H1 (cell line): ENCODE results near the gene MAPT. TPM values are rescaled to one million over a fixed set of nuclear protein-coding genes. Genes with fewer than 3 reads are reported as not detected.

Source experiments
- CTCF ChIA-PET: fragments of 300-600 bp; sonication (Branson Sonifier 250); formaldehyde crosslinking; loops from one replicate; lab custom pipeline; 2021; ENCODE audit not compliant: partially characterized antibody; lab: Charles Lee
- POLR2A ChIA-PET: fragments of 300-600 bp; sonication (Branson Sonifier 250); formaldehyde crosslinking; loops from one replicate; lab custom pipeline; 2021; ENCODE audit warnings: inconsistent platforms; ENCODE audit not compliant: partially characterized antibody; lab: Charles Lee
- DNase-seq, 2 experiments: peaks; one replicate each; pipeline versions ENCODE4 v3.0.0 to v3.0.0-alpha.2; 2010 to 2022; ENCODE audit warnings: low spot score in 2 of 2, low read depth in 1 of 2, mixed read lengths in 1 of 2
- FAIRE-seq: peaks from 2 replicates; lab custom pipeline; 2011; peaks lifted over from hg19 to GRCh38; lab: Jason Lieb, UNC
- H2AFZ ChIP-seq: 2 replicates; pipeline ENCODE4 v1.8.1; 2012; ENCODE audit warnings: low read length, inconsistent platforms
- H2AK5ac ChIP-seq: 2 replicates; pipeline ENCODE4 v1.6.1; 2013; ENCODE audit warnings: low read depth, low read length
- H2BK120ac ChIP-seq: replicated peaks from 2 replicates; pipeline ENCODE3; 2013; ENCODE audit warnings: low read depth, low read length, inconsistent platforms
- H2BK12ac ChIP-seq: 2 replicates; pipeline ENCODE4 v1.6.1; 2013; ENCODE audit warnings: low read depth, low read length
- H2BK15ac ChIP-seq: 2 replicates; pipeline ENCODE4 v1.6.1; 2013; ENCODE audit warnings: low read length
- H2BK20ac ChIP-seq: 2 replicates; pipeline ENCODE4 v1.6.1; 2013; ENCODE audit warnings: low read length
- H2BK5ac ChIP-seq: 2 replicates; pipeline ENCODE4 v1.6.1; 2013; ENCODE audit warnings: low read depth, low read length
- H3K14ac ChIP-seq: 2 replicates; pipeline ENCODE4 v1.6.1; 2013; ENCODE audit warnings: inconsistent platforms; ENCODE audit not compliant: insufficient read length
- H3K18ac ChIP-seq: 2 replicates; pipeline ENCODE4 v1.6.1; 2013; ENCODE audit warnings: low read length; ENCODE audit errors: extremely low read depth
- H3K23ac ChIP-seq: 2 replicates; pipeline ENCODE4 v1.6.1; 2013; ENCODE audit warnings: inconsistent platforms; ENCODE audit not compliant: insufficient read length
- H3K23me2 ChIP-seq: 2 replicates; pipeline ENCODE4 v1.6.1; 2013; ENCODE audit warnings: low read depth, low read length
- H3K27ac ChIP-seq: 2 replicates; pipeline ENCODE4 v1.6.1; 2011; ENCODE audit warnings: low read depth, low read length, inconsistent platforms
- H3K27me3 ChIP-seq, 4 experiments: replicated peaks in 1 of 4; 1 replicate in 1 of 4; 2 replicates in 3 of 4; pipeline versions ENCODE4 v1.6.1 to v1.8.1; 2011 to 2013; ENCODE audit warnings: low read length in 3 of 4, mild to moderate bottlenecking in 3 of 4, inconsistent platforms in 2 of 4, mixed read lengths in 2 of 4, moderate library complexity in 1 of 4; ENCODE audit not compliant: control insufficient read depth in 3 of 4, insufficient read depth in 3 of 4; ENCODE audit errors: extremely low read depth in 1 of 4
- H3K36me3 ChIP-seq, 4 experiments: 2 replicates each; pipeline versions ENCODE4 v1.6.1 to v1.8.1; 2011 to 2013; ENCODE audit warnings: mild to moderate bottlenecking in 4 of 4, low read length in 3 of 4, moderate library complexity in 2 of 4, control low read depth in 1 of 4, inconsistent platforms in 1 of 4; ENCODE audit not compliant: insufficient read depth in 4 of 4, control insufficient read depth in 2 of 4
- H3K4ac ChIP-seq: replicated peaks from 2 replicates; pipeline ENCODE3; 2013; ENCODE audit warnings: low read length, low read depth, mixed read lengths, inconsistent platforms; ENCODE audit not compliant: insufficient read length
- H3K4me1 ChIP-seq, 4 experiments: replicated peaks in 1 of 4; 1 replicate in 1 of 4; 2 replicates in 3 of 4; pipeline versions ENCODE4 v1.6.1 to v1.8.1; 2011 to 2013; ENCODE audit warnings: low read length in 3 of 4, inconsistent platforms in 2 of 4, mixed read lengths in 1 of 4; ENCODE audit not compliant: insufficient read depth in 4 of 4, control insufficient read depth in 3 of 4
- H3K4me2 ChIP-seq, 2 experiments: 2 replicates each; pipeline versions ENCODE4 v1.6.1 to v1.8.1; 2011 to 2013; ENCODE audit warnings: low read depth in 2 of 2, low read length in 2 of 2, control low read depth in 1 of 2, inconsistent platforms in 1 of 2, mild to moderate bottlenecking in 1 of 2; ENCODE audit not compliant: insufficient read depth in 1 of 2
- H3K4me3 ChIP-seq, 4 experiments: fragments of 200-600, 300-600 bp in 1 of 4; sonication (generic), shearing (Covaris generic), sonication (Bioruptor Twin) in 1 of 4; 2 replicates each; pipeline versions ENCODE4 v1.5.1 to v1.8.1; 2011 to 2016; ENCODE audit warnings: low read length in 4 of 4, low read depth in 3 of 4, control low read depth in 2 of 4, inconsistent platforms in 2 of 4, mild to moderate bottlenecking in 2 of 4, mixed read lengths in 1 of 4, moderate library complexity in 1 of 4; ENCODE audit not compliant: insufficient read depth in 2 of 4; ENCODE audit errors: extremely low read depth in 1 of 4
- H3K56ac ChIP-seq: replicated peaks from 2 replicates; pipeline ENCODE3; 2013; ENCODE audit warnings: low read depth, mild to moderate bottlenecking, mixed read lengths, low read length, inconsistent platforms; ENCODE audit not compliant: insufficient read length
- H3K79me1 ChIP-seq: 2 replicates; pipeline ENCODE4 v1.6.1; 2013; ENCODE audit warnings: low read depth, low read length, control low read depth
- H3K79me2 ChIP-seq, 2 experiments: 2 replicates each; pipeline versions ENCODE4 v1.6.1 to v1.8.1; 2012 to 2013; ENCODE audit warnings: low read length in 2 of 2, mild to moderate bottlenecking in 2 of 2, inconsistent platforms in 1 of 2; ENCODE audit not compliant: insufficient read depth in 2 of 2, control insufficient read depth in 1 of 2
- H3K9ac ChIP-seq, 4 experiments: replicated peaks in 1 of 4; 1 replicate in 1 of 4; 2 replicates in 3 of 4; pipeline versions ENCODE4 v1.6.1 to v1.8.1; 2011 to 2013; ENCODE audit warnings: low read depth in 3 of 4, low read length in 3 of 4, control low read depth in 2 of 4, mild to moderate bottlenecking in 2 of 4, moderate library complexity in 2 of 4, inconsistent platforms in 1 of 4; ENCODE audit errors: extremely low read depth in 1 of 4
- H3K9me3 ChIP-seq, 2 experiments: 2 replicates each; pipeline versions ENCODE4 v1.6.1 to v1.8.1; 2012 to 2013; ENCODE audit warnings: mild to moderate bottlenecking in 2 of 2, moderate library complexity in 2 of 2, control low read depth in 1 of 2, inconsistent platforms in 1 of 2, low read depth in 1 of 2, low read length in 1 of 2, mixed read lengths in 1 of 2; ENCODE audit not compliant: insufficient read depth in 2 of 2
- H4K20me1 ChIP-seq, 2 experiments: replicated peaks in 1 of 2; 2 replicates each; pipeline versions ENCODE3 to v1.8.1; 2011 to 2013; ENCODE audit warnings: inconsistent platforms in 2 of 2, low read length in 2 of 2, mild to moderate bottlenecking in 1 of 2; ENCODE audit not compliant: insufficient read depth in 2 of 2, control insufficient read depth in 1 of 2
- H4K5ac ChIP-seq: 2 replicates; pipeline ENCODE4 v1.6.1; 2013; ENCODE audit warnings: low read length, low read depth, mixed read lengths, inconsistent platforms; ENCODE audit not compliant: insufficient read length
- H4K8ac ChIP-seq: 2 replicates; pipeline ENCODE4 v1.8.0; 2013; ENCODE audit warnings: mild to moderate bottlenecking, moderate library complexity, low read length, inconsistent platforms; ENCODE audit not compliant: insufficient read depth; ENCODE audit errors: extremely low read depth
- H4K91ac ChIP-seq: replicated peaks from 2 replicates; pipeline ENCODE3; 2013; ENCODE audit warnings: low read length, mixed read lengths, inconsistent platforms; ENCODE audit not compliant: insufficient read length
- EZH2 ChIP-seq: fragments of 200-600 bp; sonication (generic); IDR thresholded peaks from 2 replicates; pipeline ENCODE4 v1.7.1; 2012; ENCODE audit warnings: low read depth, mild to moderate bottlenecking, moderate library complexity, low read length, inconsistent platforms; ENCODE audit not compliant: severe bottlenecking
- NRF1 ChIP-seq: IDR thresholded peaks from 2 replicates; pipeline ENCODE4 v1.6.1; 2011; ENCODE audit warnings: mild to moderate bottlenecking, low read depth, low read length, improper control_type of control experiment
- SIX5 ChIP-seq: IDR thresholded peaks from 2 replicates; pipeline ENCODE4 v1.6.1; 2011; ENCODE audit warnings: mild to moderate bottlenecking, low read depth, low read length
- SUZ12 ChIP-seq: fragments of 200-600 bp; sonication (generic); IDR thresholded peaks from 2 replicates; pipeline ENCODE4 v1.6.1; 2012; ENCODE audit warnings: mild to moderate bottlenecking, inconsistent platforms, low read length, moderate library complexity, mixed read lengths
- ZNF274 ChIP-seq: IDR thresholded peaks from 2 replicates; pipeline ENCODE4 v1.7.0; 2012; ENCODE audit warnings: low read length, borderline replicate concordance; ENCODE audit errors: extremely low read depth
- WGBS, 2 experiments: shearing (Covaris generic) in 1 of 2; methylation state at CpG; one replicate each; pipeline versions ENCODE4 v1.1.6 to v1.1.7; 2013 to 2015; ENCODE audit warnings: low lambda C conversion rate in 2 of 2, mixed read lengths in 2 of 2, inconsistent platforms in 1 of 2, low coverage in 1 of 2, missing lambda C conversion rate in 1 of 2; ENCODE audit not compliant: insufficient replicate concordance in 2 of 2, insufficient coverage in 1 of 2, insufficient read length in 1 of 2; ENCODE audit errors: extremely low coverage in 1 of 2, missing lambda C conversion rate in 1 of 2; 5-methylcytosine and 5-hydroxymethylcytosine counted together
- polyA plus RNA-seq, 7 experiments: library from polyadenylated mRNA; depleted of rRNA in 3 of 7; stranded (reverse) in 5 of 7; unstranded in 2 of 7; fragments of >200 nt in 5 of 7; fragments of 200-250 nt in 2 of 7; gene quantifications; 1 replicate in 5 of 7; 2 replicates in 1 of 7; 4 replicates in 1 of 7; pipeline versions ENCODE4 v1.2.1 to v1.2.3, GENCODE V29; 2011 to 2013; ENCODE audit warnings: missing spikeins in 2 of 7, mixed read lengths in 2 of 7
- total RNA-seq: library from RNA; stranded (reverse); fragmentation: NEBNext Ultra II Directional; extraction: Animal tissue kit (Norgen Biotek cat#: 25700); gene quantifications from 2 replicates; pipeline ENCODE4 v1.2.1, GENCODE V29; 2021

MAPT gene
- total and polyA plus RNA-seq, 2 of the 8 experiments (the other 6 are each of a cell fraction or from before 2014, with no cell fraction given), result 0.54 to 1.7 TPM

DNA sequence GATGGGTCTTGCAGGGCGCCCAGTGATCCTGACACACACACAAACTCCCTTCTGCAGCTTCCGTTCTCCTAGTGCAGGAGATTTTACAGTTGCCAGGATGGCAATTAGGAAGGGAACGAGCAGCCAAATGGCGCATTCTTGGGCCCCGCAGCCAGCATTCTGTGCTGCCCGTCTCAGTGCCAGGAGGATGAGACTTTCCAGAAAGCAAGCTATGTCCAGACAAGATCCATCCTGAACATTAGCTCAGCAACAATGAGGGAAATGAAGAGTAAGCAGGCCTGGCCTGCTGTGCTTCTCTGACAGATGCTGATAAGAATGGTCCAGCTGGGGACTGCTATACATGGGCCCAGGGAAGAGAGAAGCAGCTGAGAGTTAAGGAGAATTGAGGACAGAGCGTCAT, 33.2 kb upstream of the MAPT start:
- CTCF ChIA-PET, result interaction anchor here (0.8 to 2.8 kb wide), 6 partner anchors 10 to 213 kb away, joined by 3 to 12 read pairs (median 4); no protein-coding TSS in a partner anchor
- TF ChIP-seq EZH2 (no peak), SIX5 (no peak), NRF1 (no peak), ZNF274 (no peak), SUZ12 (no peak)

More for the DNA sequence above, 33.2 kb upstream of the MAPT start:
- H3K9me3 ChIP-seq, result no peaks in the 10 kb centered on the region
- no peak overlapping the region for H2AFZ ChIP-seq
- DNase-seq (no peak), FAIRE-seq (no peak)
- H2AK5ac ChIP-seq, result no peak overlapping the region
- no peak overlapping the region for H3K18ac ChIP-seq
- no peak overlapping the region for H2BK12ac ChIP-seq
- 0 out of 2 replicates have a peak, but pooled peaks cover 1% of the 10 kb centered on the region for H3K23me2 ChIP-seq
- H3K9ac ChIP-seq, result no peak overlapping the region
- no peaks in the 10 kb centered on the region for H3K79me2 ChIP-seq
- H2BK5ac ChIP-seq, result no peak overlapping the region
- 85% methylated on average over 7 of the region's 7 CpGs; no CpG with 5 or more reads in 1 of the 2 experiments for WGBS, 2 experiments
- peaks cover 0 to 1% of the 10 kb centered on the region in 2 experiments for H4K20me1 ChIP-seq
- no peak overlapping the region for H3K14ac ChIP-seq
- POLR2A ChIA-PET, result no interaction called here
- no peaks in the 10 kb centered on the region; a peak in 1 of 8 replicates for H3K36me3 ChIP-seq
- no peak overlapping the region for H3K27ac ChIP-seq
- no peak overlapping the region for H4K8ac ChIP-seq
- H3K4me3 ChIP-seq, result no peak overlapping the region
- no peak overlapping the region for H3K4me2 ChIP-seq
- H3K56ac ChIP-seq, result no peak overlapping the region
- peak overlapping the region; percentile 14 for H3K4ac ChIP-seq
- H4K91ac ChIP-seq, result no peak overlapping the region
- no peak overlapping the region for H4K5ac ChIP-seq
- H2BK20ac ChIP-seq, result no peak overlapping the region
- H2BK15ac ChIP-seq, result no peak overlapping the region
- H2BK120ac ChIP-seq, result no peak overlapping the region
- no peak overlapping the region for H3K23ac ChIP-seq
- no peaks in the 10 kb centered on the region for H3K79me1 ChIP-seq
- H3K27me3 ChIP-seq, result no peaks in the 10 kb centered on the region; a peak in 2 of 7 replicates
- H3K4me1 ChIP-seq, result peaks cover 0 to 5% (median 2%) of the 10 kb centered on the region in 4 experiments; a peak in 1 of 7 replicates
